ENCODE results near the gene RFX2.

RFX2 gene

DNA sequence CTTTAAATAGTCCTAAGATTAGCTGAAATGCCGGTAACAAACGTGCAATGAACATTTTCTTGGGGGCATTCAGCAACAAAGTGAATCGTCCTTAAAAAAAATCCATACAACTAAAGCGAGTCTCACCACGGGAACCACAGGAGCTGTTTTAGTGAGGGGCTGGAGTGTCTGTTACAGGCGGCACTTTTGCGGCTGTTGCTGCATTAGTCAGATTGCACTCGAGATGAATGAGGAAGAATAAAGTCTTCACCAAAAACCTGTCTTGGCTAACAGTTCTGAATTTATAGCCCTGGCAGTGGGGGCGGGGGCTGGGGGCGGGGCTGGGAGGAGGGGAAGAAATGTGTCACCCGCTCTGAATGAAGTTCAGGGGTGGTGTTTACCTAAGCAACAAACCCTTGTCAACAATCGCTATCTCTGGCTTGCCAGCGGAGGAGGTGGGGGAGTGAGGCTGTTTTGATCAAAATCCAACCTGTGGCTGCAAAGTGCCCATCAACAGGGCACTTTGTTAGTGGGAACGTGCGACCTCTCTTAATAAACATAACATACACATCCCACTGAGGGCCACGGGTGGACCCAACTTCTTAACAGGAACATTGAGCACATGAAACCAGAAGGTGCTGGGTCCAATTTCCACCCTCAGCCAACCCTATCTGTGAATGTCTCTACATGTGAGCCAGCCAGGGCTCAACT lies 44.5 kb downstream of the RFX2 start:
- no peaks in the 10 kb centered on the region for H3K9me3 Mint-ChIP-seq
- H3K27ac Mint-ChIP-seq = peak overlapping the region; percentile 92
- H3K4me1 Mint-ChIP-seq (ENCODE audit: low read depth) = peaks cover 82% of the 10 kb centered on the region
- no peaks in the 10 kb centered on the region for H3K36me3 Mint-ChIP-seq (ENCODE audit: low read depth)
- intact Hi-C loops (cut with micrococcal nuclease) = loop anchor here (2.0 kb wide), 1 partner anchor 45 kb away; the partner anchor contains the start of gene RFX2
- no peaks in the 10 kb centered on the region for H3K27me3 Mint-ChIP-seq
- peak overlapping the region; percentile 28 for H3K4me3 Mint-ChIP-seq

DNA sequence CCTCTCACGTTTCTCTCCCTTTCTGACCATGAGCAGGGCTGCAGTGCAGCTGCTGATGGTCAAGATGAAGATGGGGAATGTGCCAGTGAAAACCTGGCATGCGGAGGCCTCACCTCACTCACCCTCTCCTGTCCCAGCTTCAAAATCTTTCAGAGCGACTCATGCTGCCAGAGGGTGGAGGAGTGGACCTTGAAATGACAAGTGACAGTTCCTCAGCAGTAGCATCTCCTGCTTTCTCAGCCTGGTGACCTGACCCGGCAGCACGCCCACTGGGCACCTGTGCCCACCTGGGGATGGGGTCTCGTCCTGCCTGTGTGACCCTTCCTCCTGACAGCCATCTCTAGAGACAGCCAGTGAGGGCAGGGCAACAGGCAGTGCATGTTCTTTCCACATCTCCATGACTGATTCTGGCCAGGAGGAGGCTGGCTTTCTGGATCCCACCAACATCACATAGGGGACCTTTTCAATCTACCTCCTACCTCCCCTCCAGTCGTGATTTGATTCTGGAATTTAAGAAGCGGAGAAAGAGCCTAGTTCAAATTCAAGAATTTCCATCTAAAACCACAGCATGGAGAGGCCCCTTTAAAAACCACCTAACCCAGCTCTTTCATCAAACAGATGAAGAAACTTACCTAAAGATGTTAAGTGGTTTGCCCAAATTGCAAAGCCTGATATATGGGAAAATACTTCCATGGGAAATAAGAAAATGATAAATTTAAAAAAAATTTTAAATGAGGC lies 45.8 kb downstream of the RFX2 start:
- no peaks in the 10 kb centered on the region for H3K27me3 Mint-ChIP-seq
- peak overlapping the region; percentile 92 for H3K27ac Mint-ChIP-seq
- no peak overlapping the region for H3K4me3 Mint-ChIP-seq
- intact Hi-C loops (cut with micrococcal nuclease) = no loop called here
- H3K9me3 Mint-ChIP-seq = no peaks in the 10 kb centered on the region
- H3K36me3 Mint-ChIP-seq (ENCODE audit: low read depth) = no peaks in the 10 kb centered on the region
- peaks cover 90% of the 10 kb centered on the region for H3K4me1 Mint-ChIP-seq (ENCODE audit: low read depth)

DNA sequence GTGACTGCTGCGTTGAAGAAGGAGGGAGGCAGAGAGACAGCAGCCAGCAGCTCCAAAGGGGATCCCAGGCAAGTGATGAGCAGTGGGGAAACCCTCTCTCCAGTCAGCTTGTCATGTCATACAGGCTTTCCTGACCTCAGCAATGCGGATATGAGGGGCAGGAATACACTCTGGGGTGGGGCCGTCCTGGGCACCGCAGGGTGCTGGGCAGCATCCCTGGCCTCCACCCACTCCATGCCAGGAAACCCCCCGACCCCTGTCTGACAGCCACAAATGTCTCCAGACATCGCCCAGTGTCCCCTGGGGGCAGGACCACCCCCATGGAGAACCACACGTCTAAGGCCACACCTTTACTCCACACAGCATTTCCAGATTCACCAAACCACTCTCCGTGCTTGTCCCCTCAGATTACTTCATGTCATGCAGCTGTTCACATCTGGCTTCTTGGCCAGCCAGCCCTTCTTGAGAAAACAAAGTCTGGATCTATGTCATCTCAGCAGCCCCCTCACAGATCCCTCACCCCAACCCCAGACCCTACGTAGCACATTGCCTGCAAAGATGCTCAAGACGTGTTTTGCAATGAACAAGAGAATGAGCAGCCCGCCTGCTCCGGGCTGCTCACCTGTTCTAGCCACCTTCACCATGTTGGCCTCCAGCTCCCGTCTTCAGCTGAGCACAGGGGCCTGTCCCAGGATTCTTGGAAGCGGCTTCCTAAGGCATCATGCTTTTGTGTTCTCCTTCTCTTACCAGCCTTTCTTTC lies 46.5 kb downstream of the RFX2 start:
- H3K4me1 Mint-ChIP-seq (ENCODE audit: low read depth) = peaks cover 89% of the 10 kb centered on the region
- intact Hi-C loops (cut with micrococcal nuclease) = no loop called here
- H3K27me3 Mint-ChIP-seq = no peaks in the 10 kb centered on the region
- H3K9me3 Mint-ChIP-seq = no peaks in the 10 kb centered on the region
- H3K4me3 Mint-ChIP-seq = no peak overlapping the region
- H3K27ac Mint-ChIP-seq = peak overlapping the region; percentile 92
- no peaks in the 10 kb centered on the region for H3K36me3 Mint-ChIP-seq (ENCODE audit: low read depth)

DNA sequence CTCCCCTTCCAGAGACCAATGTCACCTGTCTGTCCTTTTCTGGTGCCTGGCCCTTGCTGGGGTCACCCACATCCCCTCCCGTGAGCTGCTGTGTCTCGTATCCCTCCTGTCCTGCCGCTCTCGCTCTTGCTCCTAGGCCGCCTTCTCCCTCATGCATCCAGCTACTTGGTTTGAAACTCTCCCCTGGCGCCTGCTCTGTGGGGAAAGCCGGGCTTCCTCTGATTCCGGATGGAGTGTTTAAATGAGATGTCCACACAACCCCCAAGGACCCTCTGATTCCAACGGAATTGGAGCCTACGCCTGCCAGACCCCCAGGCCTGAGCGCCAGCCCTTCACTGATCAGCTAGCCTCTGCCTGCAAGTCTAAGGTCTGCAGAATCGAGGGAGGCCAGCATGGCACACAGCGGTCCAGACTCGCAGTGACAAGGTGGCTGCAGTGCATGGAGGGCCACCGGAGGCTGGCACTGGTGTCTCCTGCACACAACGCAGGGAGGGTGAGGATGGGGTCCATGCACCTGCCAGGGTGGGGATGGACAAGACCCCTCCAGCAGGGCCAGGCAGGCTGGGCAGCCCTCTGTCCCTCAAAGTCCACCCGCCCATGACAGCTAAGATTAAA lies 47.2 kb downstream of the RFX2 start:
- Mint-ChIP-seq H3K27me3 (no peaks in the 10 kb centered on the region), H3K4me3 (peak overlapping the region; percentile 33), H3K4me1 (ENCODE audit: low read depth) (peaks cover 89% of the 10 kb centered on the region), H3K9me3 (no peaks in the 10 kb centered on the region), H3K36me3 (ENCODE audit: low read depth) (no peaks in the 10 kb centered on the region), H3K27ac (peak overlapping the region; percentile 92)
- intact Hi-C loops (cut with micrococcal nuclease) = no loop called here

DNA sequence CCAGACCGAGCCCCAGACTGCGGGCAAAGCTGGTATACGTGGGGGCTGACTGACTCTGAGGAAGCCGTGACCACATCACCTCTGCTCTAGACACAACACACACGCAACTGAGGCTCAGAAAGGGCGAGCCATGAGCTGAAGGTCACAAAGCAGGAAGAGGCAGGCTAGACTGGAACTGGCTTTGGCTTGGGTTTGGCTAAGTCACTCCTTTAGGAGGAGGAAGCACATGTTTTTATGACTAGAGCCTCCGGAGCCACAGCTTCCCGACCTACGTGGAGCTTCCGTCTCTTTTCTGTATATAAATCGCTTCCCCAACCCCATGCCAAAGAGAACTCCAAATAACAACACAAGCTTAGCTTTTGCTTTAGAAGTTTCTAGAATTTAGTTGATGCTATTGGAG lies 48.0 kb downstream of the RFX2 start:
- no peaks in the 10 kb centered on the region for H3K9me3 Mint-ChIP-seq
- H3K4me3 Mint-ChIP-seq = peak overlapping the region; percentile 27
- H3K4me1 Mint-ChIP-seq (ENCODE audit: low read depth) = peaks cover 89% of the 10 kb centered on the region
- intact Hi-C loops (cut with micrococcal nuclease) = no loop called here
- H3K27me3 Mint-ChIP-seq = no peaks in the 10 kb centered on the region
- H3K36me3 Mint-ChIP-seq (ENCODE audit: low read depth) = no peaks in the 10 kb centered on the region
- peak overlapping the region; percentile 92 for H3K27ac Mint-ChIP-seq

DNA sequence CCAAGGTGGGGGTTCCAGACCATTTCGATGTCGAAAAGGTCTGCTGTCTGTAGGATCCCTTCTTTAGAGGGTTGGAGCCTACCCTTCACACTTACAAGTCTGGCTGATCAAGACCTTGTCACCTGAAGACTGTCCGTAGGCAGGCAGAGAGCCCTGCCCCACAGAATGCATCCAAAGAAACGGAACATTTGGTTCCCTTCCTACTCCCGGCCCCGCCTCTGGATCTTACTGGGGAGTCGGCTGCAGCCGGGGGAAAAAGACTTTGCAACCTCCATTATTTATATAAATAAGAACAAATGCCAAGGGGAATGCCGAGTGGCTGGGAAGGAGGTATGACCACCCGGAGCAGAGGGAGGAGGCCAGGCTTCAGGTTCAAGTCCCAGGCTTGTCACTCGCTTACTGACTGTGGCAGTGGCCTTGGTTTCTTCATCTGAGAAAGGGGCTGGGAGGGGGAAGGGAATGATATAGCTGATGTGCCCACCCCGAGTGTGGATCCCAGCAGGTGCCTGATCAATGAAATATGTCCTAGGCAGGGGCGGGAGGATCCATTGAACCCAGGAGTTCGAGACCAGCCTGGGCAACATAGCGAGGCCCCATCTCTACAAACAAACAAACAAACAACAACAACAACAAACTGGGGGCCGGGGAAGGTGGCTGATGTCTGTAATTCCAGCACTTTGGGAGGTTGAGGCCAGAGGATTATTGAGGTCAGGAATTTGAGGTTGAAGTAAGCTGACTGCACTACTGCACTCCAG lies 48.7 kb downstream of the RFX2 start:
- peaks cover 89% of the 10 kb centered on the region for H3K4me1 Mint-ChIP-seq (ENCODE audit: low read depth)

DNA sequence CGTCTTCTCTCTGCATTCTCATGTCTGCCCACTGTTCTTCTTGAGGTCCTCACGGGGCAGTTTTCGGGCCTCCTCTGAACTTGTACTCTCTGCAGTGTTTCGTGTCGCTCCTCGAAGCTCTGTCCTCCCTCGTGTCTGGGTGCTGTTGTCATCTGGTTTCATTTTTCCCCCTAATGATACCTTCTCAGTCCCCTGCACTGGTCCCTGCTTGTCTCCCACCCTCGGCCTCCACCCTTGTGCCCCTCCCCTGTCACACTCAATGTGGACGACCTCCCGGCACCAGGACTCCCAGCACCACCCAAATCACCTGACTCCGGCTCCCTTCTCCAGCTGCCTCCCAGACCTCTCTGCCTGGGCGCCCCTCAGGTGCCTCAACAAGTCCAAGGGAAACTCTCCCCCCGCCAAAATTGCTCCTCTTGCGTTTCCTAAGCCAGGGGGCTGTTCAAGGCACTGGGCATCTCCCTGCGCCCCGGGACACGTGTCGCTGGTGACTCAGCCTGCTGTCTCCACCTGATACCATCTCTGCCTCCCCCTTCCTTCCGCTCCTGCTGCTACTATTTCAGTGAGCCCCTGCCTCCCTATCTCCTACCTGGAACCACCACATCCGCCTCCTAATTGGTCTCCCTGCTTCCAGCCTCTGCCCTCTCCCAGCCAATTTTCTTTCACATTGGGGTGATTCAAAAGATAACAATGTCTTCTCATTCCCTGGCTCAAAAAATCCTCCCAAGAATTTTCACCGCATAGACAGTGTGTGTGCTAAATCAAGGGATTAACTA lies 49.5 kb downstream of the RFX2 start:
- no peaks in the 10 kb centered on the region for H3K27me3 Mint-ChIP-seq
- H3K9me3 Mint-ChIP-seq = no peaks in the 10 kb centered on the region
- H3K4me1 Mint-ChIP-seq (ENCODE audit: low read depth) = peaks cover 89% of the 10 kb centered on the region
- H3K4me3 Mint-ChIP-seq = no peak overlapping the region
- H3K36me3 Mint-ChIP-seq (ENCODE audit: low read depth) = no peaks in the 10 kb centered on the region
- H3K27ac Mint-ChIP-seq = peak overlapping the region; percentile 92
- intact Hi-C loops (cut with micrococcal nuclease) = no loop called here

More for the DNA sequence above, 48.7 kb downstream of the RFX2 start:
- Mint-ChIP-seq H3K36me3 (ENCODE audit: low read depth) (no peaks in the 10 kb centered on the region), H3K9me3 (no peaks in the 10 kb centered on the region), H3K4me3 (no peak overlapping the region), H3K27me3 (no peaks in the 10 kb centered on the region), H3K27ac (peak overlapping the region; percentile 92)
- intact Hi-C loops (cut with micrococcal nuclease) = no loop called here

DNA sequence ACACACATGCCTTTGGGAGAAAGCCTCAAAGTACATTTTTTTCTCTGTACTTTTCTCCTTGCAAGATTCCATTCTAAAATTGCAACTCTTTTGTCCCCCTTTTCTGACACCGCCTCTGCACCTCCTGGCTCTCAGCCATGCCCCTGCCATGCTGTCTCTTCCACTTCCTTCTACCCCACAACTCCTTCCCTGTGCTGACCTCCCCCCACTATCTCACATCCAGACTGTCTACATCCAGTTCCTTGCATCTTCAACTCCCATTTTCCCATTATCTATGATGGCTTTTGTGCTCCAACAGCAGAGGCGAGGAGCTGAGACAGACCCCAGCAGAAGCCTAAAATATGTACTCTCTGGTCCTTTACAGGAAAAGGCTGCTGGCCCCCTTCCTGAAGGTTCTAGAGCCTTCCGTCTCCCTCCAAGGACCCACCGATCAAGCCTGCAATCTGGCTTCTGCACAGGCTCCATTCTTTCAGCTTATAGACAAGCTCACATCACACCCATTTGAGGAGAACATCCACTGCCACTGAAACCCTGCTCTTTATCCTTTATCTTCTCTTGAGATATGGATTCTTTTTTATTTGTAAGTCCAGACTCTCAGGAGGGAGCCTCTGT lies 50.2 kb downstream of the RFX2 start:
- intact Hi-C loops (cut with micrococcal nuclease) = loop anchor here (5.0 kb wide), 1 partner anchor 42 kb away; no protein-coding TSS in a partner anchor
- Mint-ChIP-seq H3K27me3 (no peaks in the 10 kb centered on the region), H3K36me3 (ENCODE audit: low read depth) (no peaks in the 10 kb centered on the region), H3K9me3 (no peaks in the 10 kb centered on the region), H3K4me1 (ENCODE audit: low read depth) (peaks cover 94% of the 10 kb centered on the region), H3K4me3 (no peak overlapping the region), H3K27ac (peak overlapping the region; percentile 92)

DNA sequence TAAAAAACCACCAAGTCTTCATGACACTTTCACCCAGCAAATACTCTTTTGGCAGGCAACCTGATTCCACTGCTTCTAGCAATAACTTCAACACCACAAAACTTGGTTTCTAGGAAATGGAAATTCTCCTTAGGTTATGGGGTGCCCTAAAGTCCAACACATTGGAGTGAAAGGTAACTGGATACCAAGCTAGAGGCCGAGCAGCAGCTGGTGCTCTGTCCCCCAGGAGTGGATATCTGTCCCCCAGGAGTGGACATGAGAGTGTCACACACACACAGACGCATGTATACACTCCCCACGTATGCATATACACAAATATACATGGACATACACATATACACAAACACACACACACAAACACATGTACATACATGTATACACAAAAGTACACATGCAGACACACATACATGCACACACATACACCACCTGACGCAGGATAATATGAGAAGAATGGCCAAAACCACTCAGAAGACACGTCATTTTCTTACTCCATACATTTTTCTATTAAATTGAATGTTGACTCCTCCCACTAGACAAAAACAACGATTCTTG lies 50.8 kb downstream of the RFX2 start:
- Mint-ChIP-seq H3K27ac (peak overlapping the region; percentile 92), H3K9me3 (no peaks in the 10 kb centered on the region), H3K36me3 (ENCODE audit: low read depth) (no peaks in the 10 kb centered on the region), H3K27me3 (no peaks in the 10 kb centered on the region), H3K4me1 (ENCODE audit: low read depth) (peaks cover 91% of the 10 kb centered on the region), H3K4me3 (no peak overlapping the region)
- intact Hi-C loops (cut with micrococcal nuclease) = loop anchor here (5.0 kb wide), 1 partner anchor 43 kb away; no protein-coding TSS in a partner anchor

DNA sequence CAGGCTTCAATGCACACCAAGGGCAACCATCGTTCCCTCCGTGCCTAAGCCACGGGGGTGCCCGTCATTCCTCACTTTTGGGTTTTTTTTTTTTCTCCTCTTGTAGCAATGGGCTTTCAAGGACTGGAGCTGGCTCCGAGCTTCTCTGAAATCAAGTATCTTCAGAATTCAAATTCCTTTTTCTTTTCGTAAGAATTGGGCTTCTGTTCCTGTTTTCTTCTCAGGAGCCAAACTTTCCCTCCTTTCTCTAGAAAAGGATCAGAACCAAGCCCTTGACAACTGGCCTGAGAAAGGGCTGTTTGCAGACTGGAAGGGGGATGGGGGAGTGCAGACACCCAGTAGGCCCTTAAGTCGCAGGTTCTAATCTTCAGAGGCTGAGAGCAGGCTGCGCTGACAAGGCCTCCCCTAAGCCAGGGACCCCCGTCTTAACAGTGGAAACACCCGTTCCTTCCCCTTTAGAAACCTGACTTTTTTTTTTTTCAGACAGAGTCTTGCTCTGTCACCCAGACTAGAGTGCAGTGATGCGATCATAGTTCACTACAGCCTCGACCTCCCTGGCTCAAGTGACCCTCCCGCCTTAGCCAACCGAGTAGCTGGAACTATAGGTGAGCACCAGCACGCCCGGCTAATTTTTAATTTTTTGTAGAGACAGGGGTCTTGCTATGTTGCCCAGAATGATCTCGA lies 51.6 kb downstream of the RFX2 start:
- H3K9me3 Mint-ChIP-seq = no peaks in the 10 kb centered on the region
- H3K36me3 Mint-ChIP-seq (ENCODE audit: low read depth) = no peaks in the 10 kb centered on the region
- intact Hi-C loops (cut with micrococcal nuclease) = loop anchor here (5.0 kb wide), 1 partner anchor 44 kb away; no protein-coding TSS in a partner anchor
- no peak overlapping the region for H3K4me3 Mint-ChIP-seq
- peak overlapping the region; percentile 92 for H3K27ac Mint-ChIP-seq
- H3K4me1 Mint-ChIP-seq (ENCODE audit: low read depth) = peaks cover 83% of the 10 kb centered on the region
- no peaks in the 10 kb centered on the region for H3K27me3 Mint-ChIP-seq

DNA sequence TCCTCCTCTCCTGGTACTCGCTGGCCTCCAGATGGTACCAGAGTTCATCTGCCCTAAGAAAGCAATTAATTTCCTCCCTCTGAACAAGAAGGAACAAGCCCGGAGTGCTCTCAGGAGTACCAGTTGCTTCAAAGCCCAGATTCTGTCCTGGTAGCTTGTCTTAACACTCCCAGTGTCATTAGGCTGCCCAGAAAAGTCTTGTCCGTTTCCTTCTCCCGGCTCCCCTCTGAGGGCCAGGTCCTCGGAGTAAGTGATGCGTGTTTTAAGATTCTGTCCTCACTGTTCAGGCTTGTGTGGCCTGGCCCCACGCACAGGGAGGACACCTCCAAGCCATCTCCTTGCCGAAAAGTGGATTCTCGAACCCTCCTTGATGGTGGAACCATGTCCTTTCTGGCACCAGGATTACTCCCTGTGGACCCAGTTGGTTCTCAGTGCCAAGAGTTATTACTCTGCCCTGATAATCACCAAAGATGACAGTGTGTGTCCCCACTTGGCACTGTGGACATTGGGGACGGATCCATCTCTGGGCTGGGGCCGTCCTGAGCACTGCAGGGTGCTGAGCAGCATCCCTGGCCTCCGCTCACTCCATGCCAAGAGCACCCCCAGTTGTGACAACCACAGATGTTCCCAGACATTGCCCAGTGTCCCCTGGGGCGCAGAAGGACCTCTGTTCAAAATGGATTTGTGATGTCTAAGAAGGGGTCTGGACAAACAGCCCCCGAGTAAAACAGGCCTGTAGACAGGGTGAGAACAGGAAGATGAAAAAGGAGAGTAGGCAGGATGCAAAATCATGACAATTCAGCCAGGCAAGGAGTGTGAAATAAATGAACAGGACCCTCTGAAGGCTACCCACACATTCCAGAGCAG lies 52.4 kb downstream of the RFX2 start:
- Mint-ChIP-seq H3K27me3 (no peaks in the 10 kb centered on the region), H3K4me1 (ENCODE audit: low read depth) (peaks cover 75% of the 10 kb centered on the region), H3K4me3 (peak overlapping the region; percentile 22), H3K36me3 (ENCODE audit: low read depth) (no peaks in the 10 kb centered on the region), H3K9me3 (no peaks in the 10 kb centered on the region), H3K27ac (peak overlapping the region; percentile 92)
- intact Hi-C loops (cut with micrococcal nuclease) = loop anchor here (2.0 to 5.0 kb wide), 2 partner anchors 44 to 53 kb away; partner anchors contain the start of gene RFX2

All from dendritic cell treated with granulocyte-macrophage colony-stimulating factor and Interleukin-4, amounts not matched to agents 40 ng/mL and 50 ng/mL, for 4 days (primary cell).